Smooth muscle cell (in vitro differentiated cells): ENCODE measurements around the gene MTIF3. TPM values are rescaled to one million over a fixed set of nuclear protein-coding genes. Genes with fewer than 3 reads are reported as not detected.
"Not testable (repeated sequence)": the region's sequence is repeated elsewhere in the genome, so short reads cannot be mapped to it uniquely, and the experiment has no call there.

Experiments
- DNase-seq: peaks from one replicate; lab custom pipeline; 2025; ENCODE audit not compliant: unreplicated experiment; lab: John Stamatoyannopoulos, UW
- H2AFZ ChIP-seq: fragments of 200-600 bp; sonication (generic); 2 replicates; pipeline ENCODE4 v1.6.0; 2016; ENCODE audit warnings: antibody characterized with exemption, low read depth, mild to moderate bottlenecking
- H3F3A ChIP-seq: fragments of 200-600 bp; sonication (generic); 2 replicates; pipeline ENCODE4 v1.6.0; 2017; ENCODE audit warnings: antibody characterized with exemption, low read depth
- H3K27ac ChIP-seq: fragments of 200-600 bp; sonication (generic); 2 replicates; pipeline ENCODE4 v1.5.1; 2016; ENCODE audit warnings: low read depth, mild to moderate bottlenecking
- H3K27me3 ChIP-seq: fragments of 200-600 bp; sonication (generic); 2 replicates; pipeline ENCODE4 v1.6.1; 2016; ENCODE audit warnings: low read depth, mild to moderate bottlenecking
- H3K36me3 ChIP-seq: fragments of 200-600 bp; sonication (generic); 2 replicates; pipeline ENCODE4 v1.5.1; 2016; ENCODE audit warnings: low read depth
- H3K4me1 ChIP-seq: fragments of 200-600 bp; sonication (generic); 2 replicates; pipeline ENCODE4 v1.5.1; 2016; ENCODE audit warnings: low read depth
- H3K4me2 ChIP-seq: fragments of 200-600 bp; sonication (generic); 2 replicates; pipeline ENCODE4 v1.6.0; 2016; ENCODE audit warnings: mild to moderate bottlenecking
- H3K4me3 ChIP-seq: fragments of 200-600 bp; sonication (generic); 2 replicates; pipeline ENCODE4 v1.5.1; 2016; ENCODE audit warnings: mild to moderate bottlenecking
- H3K79me2 ChIP-seq: fragments of 200-600 bp; sonication (generic); 2 replicates; pipeline ENCODE4 v1.6.0; 2016; ENCODE audit warnings: low read depth, mild to moderate bottlenecking
- H3K9ac ChIP-seq: fragments of 200-600 bp; sonication (generic); 2 replicates; pipeline ENCODE4 v1.6.0; 2016; ENCODE audit warnings: low read depth
- H3K9me3 ChIP-seq: fragments of 200-600 bp; sonication (generic); replicated peaks from 2 replicates; pipeline ENCODE4 v1.5.1; 2016; ENCODE audit warnings: low read depth
- H4K20me1 ChIP-seq: fragments of 200-600 bp; sonication (generic); 2 replicates; pipeline ENCODE4 v1.6.0; 2016; ENCODE audit warnings: low read depth
- WGBS: methylation state at CpG from one replicate; pipeline ENCODE4 v1.1.7; 2016; ENCODE audit warnings: low lambda C conversion rate; 5-methylcytosine and 5-hydroxymethylcytosine counted together
- polyA plus RNA-seq: library from polyadenylated mRNA; unstranded; fragments of >200 nt; fragmentation: Nextera tagmentation; extraction: Ambion mirVana; gene quantifications from 2 replicates; pipeline ENCODE4 v1.2.1, GENCODE V29; 2016
- total RNA-seq: library from RNA; depleted of rRNA; stranded (reverse); fragments of >200 nt; gene quantifications from 2 replicates; pipeline ENCODE4 v1.2.3, GENCODE V29; 2014
- TF ChIP-seq, protein P1 (sequence below): fragments of 200-600 bp; sonication (generic); IDR thresholded peaks from 2 replicates; pipeline ENCODE4 v1.5.1; 2017; ENCODE audit warnings: borderline replicate concordance, mild to moderate bottlenecking, antibody characterized with exemption; ENCODE audit not compliant: insufficient read depth, poor library complexity, severe bottlenecking

MTIF3 gene
- total and polyA plus RNA-seq, 2 experiments from 2014 or later, result 57.0 to 60.5 TPM

GRCh38 chr13:27403203-27403678 is 47.1 kb downstream of the MTIF3 start:
- no peaks in the 10 kb centered on the region for H4K20me1 ChIP-seq
- no peaks in the 10 kb centered on the region for H3K36me3 ChIP-seq
- DNase-seq, result no peak
- H3K4me1 ChIP-seq, result peaks cover 7% of the 10 kb centered on the region
- H3K9ac ChIP-seq, result no peak overlapping the region
- peak overlapping the region; percentile 40 for H3K27ac ChIP-seq
- TF ChIP-seq, protein P1, sequence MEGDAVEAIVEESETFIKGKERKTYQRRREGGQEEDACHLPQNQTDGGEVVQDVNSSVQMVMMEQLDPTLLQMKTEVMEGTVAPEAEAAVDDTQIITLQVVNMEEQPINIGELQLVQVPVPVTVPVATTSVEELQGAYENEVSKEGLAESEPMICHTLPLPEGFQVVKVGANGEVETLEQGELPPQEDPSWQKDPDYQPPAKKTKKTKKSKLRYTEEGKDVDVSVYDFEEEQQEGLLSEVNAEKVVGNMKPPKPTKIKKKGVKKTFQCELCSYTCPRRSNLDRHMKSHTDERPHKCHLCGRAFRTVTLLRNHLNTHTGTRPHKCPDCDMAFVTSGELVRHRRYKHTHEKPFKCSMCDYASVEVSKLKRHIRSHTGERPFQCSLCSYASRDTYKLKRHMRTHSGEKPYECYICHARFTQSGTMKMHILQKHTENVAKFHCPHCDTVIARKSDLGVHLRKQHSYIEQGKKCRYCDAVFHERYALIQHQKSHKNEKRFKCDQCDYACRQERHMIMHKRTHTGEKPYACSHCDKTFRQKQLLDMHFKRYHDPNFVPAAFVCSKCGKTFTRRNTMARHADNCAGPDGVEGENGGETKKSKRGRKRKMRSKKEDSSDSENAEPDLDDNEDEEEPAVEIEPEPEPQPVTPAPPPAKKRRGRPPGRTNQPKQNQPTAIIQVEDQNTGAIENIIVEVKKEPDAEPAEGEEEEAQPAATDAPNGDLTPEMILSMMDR, result no peak
- H3K27me3 ChIP-seq, result peaks cover 6% of the 10 kb centered on the region
- H2AFZ ChIP-seq, result no peak overlapping the region
- peak overlapping the region; percentile 56 for H3K4me2 ChIP-seq
- no peaks in the 10 kb centered on the region for H3K9me3 ChIP-seq
- peaks cover 4% of the 10 kb centered on the region for H3F3A ChIP-seq
- no peak overlapping the region for H3K4me3 ChIP-seq
- no peaks in the 10 kb centered on the region for H3K79me2 ChIP-seq
- 10% methylated on average over 3 of the region's 3 CpGs for WGBS

GRCh38 chr13:27401210-27401609 is 49.2 kb downstream of the MTIF3 start:
- Histone ChIP-seq H3K79me2 (no peaks in the 10 kb centered on the region), H3K27me3 (no peaks in the 10 kb centered on the region), H4K20me1 (no peaks in the 10 kb centered on the region), H2AFZ (no peak overlapping the region), H3K27ac (no peak overlapping the region), H3K9ac (no peak overlapping the region), H3F3A (peaks cover 4% of the 10 kb centered on the region), H3K36me3 (no peaks in the 10 kb centered on the region), H3K4me1 (peaks cover 7% of the 10 kb centered on the region), H3K4me3 (no peak overlapping the region), H3K9me3 (no peaks in the 10 kb centered on the region), H3K4me2 (no peak overlapping the region)
- DNase-seq, result no peak
- WGBS, result 60% methylated on average over 3 of the region's 3 CpGs
- TF ChIP-seq, protein P1, result no peak

GRCh38 chr13:27400405-27400804 is 50.0 kb downstream of the MTIF3 start:
- H3K9me3 ChIP-seq, H3K27me3 ChIP-seq, H3K4me2 ChIP-seq, H4K20me1 ChIP-seq, H3F3A ChIP-seq, H3K36me3 ChIP-seq, H3K9ac ChIP-seq, H3K27ac ChIP-seq, H3K4me1 ChIP-seq, DNase-seq, H2AFZ ChIP-seq, H3K4me3 ChIP-seq, H3K79me2 ChIP-seq: not testable (repeated sequence)
- WGBS, result 86% methylated on average over 6 of the region's 6 CpGs

DNA sequence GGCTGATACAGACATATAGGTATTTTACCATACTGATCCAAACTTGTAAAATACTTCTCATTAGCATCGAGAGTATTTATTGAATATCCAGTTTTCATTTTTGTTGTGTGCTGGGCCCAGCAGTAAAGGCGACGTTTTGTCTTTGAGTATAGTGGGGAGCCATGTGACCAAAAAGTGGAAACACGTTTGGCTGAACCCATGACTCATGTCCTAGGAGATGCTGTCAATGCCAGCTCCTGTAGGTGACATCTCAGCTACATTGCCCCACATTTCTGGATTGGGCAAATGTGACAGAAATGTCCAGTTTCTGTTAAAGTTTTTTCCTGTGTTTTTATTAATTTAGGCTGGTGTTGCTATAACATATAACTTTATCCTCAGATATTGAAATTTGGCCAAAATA is 52.0 kb downstream of the MTIF3 start:
- Histone ChIP-seq H3K79me2 (no peaks in the 10 kb centered on the region), H3K27ac (no peak overlapping the region), H3K4me3 (no peak overlapping the region), H3K9ac (no peak overlapping the region), H3K4me1 (peaks cover 6% of the 10 kb centered on the region), H3K36me3 (no peaks in the 10 kb centered on the region), H3F3A (no peaks in the 10 kb centered on the region), H3K9me3 (no peaks in the 10 kb centered on the region), H3K4me2 (no peak overlapping the region), H3K27me3 (no peaks in the 10 kb centered on the region), H4K20me1 (no peaks in the 10 kb centered on the region), H2AFZ (no peak overlapping the region)
- 84% methylated on average over 4 of the region's 4 CpGs for WGBS
- TF ChIP-seq, protein P1, result no peak
- no peak for DNase-seq
